HG03354 (cell line): ENCODE results near the gene CD3D.

ENCODE experiments used
- ATAC-seq: cut with Tn5 transposase; IDR thresholded peaks from one replicate; pipeline ENCODE4 v1.9.1; 2021; ENCODE audit warnings: mild to moderate bottlenecking; ENCODE audit not compliant: unreplicated experiment, poor library complexity, severe bottlenecking

Gene CD3D

DNA sequence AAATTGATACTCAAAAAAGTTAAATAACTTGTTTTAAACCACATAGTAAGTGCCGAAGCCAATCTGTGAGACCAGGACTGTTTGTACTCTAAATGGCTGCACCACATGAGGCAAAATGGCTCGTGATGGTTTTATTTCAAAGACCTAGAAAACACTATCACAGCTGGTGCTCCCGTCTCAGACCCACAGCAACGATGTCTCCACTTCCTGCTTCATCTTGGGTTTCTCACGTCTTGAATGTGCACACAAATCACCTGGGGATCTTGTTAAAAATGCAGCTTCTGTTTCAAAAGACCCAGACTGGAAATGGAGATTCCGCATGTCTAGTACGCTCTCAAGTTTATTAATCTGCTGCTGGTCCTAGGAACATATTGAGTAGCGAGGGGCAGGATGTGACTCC lies 36.8 kb downstream of the CD3D start:
- ATAC-seq: no peak

DNA sequence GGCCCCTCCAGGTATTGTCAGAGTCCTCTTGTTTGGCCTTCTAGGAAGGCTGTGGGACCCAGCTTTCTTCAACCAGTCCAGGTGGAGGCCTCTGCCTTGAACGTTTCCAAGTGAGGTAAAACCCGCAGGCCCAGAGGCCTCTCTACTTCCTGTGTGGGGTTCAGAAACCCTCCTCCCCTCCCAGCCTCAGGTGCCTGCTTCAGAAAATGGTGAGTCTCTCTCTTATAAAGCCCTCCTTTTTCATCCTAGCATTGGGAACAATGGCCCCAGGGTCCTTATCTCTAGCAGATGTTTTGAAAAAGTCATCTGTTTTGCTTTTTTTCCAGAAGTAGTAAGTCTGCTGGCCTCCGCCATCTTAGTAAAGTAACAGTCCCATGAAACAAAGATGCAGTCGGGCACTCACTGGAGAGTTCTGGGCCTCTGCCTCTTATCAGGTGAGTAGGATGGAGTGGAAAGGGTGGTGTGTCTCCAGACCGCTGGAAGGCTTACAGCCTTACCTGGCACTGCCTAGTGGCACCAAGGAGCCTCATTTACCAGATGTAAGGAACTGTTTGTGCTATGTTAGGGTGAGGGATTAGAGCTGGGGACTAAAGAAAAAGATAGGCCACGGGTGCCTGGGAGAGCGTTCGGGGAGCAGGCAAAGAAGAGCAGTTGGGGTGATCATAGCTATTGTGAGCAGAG lies 37.8 kb downstream of the CD3D start, which contains the start of gene CD3E:
TSS of gene CD3E (plus strand) at position 163 of the 681 bp plus-strand sequence. CDS start at position 386, 223 bp downstream.
- no peak for ATAC-seq

DNA sequence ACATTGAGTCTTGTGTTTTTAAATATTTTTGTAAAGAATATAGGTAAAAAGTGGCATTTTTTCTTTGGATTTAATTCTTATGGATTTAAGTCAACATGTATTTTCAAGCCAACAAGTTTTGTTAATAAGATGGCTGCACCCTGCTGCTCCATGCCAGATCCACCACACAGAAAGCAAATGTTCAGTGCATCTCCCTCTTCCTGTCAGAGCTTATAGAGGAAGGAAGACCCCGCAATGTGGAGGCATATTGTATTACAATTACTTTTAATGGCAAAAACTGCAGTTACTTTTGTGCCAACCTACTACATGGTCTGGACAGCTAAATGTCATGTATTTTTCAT lies 38.3 kb downstream of the CD3D start:
- no peak for ATAC-seq

DNA sequence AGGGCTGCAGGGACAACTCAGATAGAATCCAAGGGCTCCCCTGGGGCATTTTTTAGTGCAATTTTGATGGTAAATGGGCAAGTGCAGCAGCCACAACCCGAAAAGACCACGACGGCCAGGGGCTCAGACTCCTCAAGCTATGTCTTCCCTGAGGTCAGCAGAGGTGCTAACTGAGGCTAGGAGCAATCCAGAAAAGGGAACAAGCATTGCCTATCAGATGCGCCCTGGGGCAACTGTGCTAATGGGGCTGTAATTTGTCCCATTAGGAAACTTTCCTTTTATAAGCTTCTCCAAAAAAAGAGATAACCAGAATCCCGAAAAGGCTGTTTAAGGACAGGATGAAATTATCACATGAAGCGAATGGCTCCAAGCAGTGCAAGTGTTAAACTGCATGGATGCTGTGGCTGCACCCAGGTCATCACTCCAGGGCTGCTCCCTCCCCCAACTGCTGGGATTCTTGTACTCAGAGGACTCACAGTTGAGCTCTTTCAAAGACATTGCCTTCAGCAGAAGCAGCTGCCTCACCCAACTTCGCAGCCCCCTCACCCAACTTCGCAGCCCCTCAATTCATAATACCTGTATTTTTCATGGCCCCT lies 40.8 kb downstream of the CD3D start:
- ATAC-seq: no peak

DNA sequence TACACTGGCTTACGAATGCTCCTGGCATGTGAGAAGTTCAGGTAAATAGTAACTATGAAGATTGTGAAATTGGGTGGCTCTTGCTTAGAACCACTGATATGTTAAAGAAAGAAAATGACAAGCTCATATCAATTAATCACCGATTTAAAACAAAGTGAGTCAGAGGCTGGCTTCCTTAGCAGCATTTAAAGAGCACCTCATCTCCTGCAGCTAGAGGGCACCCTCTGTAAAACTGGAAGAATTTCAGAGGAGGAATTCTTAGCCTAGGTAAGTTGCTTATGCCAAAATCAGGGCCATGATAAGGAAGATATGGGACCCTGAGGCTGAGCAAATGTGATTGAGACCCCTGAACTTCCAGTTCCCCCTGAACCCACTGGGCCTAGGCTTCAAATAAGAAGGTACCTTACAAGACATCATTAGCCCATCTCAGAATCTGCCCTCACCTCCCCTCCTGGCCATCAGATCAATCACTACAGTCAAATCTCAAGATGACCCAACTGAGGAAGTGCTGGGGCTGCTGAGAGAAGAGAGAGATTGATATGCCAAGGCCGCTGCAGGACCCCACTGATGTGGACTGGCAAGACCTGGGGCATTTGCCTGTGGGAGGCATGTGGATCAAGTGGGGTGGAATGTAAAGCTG lies 46.6 kb downstream of the CD3D start:
- no peak for ATAC-seq

DNA sequence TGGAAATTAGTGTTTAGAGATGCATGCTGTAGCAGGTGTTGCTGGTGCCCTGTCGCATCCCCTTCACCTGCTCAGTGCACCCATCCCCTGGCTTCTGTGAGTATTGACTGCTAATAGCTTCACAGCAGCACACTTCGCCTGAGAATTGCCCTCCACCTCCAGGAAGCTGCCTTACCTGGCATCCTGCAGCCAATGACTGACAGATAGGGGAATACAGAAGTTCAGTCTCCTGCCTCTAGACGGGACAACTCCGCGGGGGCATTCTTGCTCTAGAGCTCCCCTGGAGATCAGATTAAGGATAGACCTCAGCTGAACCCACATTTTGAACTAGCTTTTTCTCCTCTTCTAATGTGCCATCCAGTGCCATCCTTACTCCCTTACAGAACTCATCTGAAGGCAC lies 47.3 kb downstream of the CD3D start:
- ATAC-seq: no peak

DNA sequence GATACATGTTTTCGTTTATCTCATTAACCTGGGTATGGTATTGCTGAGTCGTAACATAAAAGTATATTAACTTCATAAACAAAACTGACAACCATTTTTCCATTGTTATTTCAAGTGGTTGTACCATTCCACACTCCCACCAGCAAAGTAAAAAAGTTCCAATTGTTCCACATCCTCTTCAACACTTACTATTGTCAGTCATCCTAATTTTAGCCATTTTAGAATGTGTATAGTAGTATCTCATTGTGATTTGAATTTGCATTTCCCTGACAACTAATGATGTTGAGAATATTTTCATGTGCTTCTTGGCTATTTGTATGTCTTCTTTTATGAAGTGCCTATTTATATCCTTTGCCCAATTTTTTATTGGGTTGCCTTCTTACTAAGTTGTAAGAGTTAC lies 48.5 kb downstream of the CD3D start:
- no peak for ATAC-seq

DNA sequence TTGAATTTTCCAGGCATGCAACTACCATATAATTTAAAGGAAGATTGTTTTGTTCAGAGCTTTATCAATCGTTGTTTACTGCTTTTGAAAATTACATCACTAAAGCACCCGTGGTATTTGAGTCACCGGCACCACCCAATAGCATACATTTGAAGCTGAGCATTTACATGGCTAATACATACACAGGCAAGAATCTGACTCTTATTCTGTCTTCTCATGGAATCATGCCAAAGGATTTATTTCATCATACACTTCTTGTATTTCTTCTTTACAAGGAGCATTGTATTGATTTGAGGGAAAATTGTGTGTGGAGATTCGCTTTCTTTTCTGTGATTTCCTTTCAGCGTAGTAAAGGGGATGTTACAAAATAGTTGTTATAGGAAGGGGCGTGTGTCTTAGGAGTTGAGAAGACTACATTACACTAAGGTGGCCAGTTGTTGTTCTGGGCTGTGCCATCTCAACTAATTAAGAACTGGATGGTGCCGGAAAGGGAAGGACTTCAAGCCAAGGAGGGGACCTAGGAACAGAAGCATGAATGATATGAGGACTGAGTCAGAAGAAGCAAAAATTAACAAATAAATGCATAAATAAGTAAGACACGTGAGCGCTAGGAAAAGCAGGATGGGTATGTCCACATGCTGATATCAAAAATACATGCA lies 50.9 kb downstream of the CD3D start:
- no peak for ATAC-seq

DNA sequence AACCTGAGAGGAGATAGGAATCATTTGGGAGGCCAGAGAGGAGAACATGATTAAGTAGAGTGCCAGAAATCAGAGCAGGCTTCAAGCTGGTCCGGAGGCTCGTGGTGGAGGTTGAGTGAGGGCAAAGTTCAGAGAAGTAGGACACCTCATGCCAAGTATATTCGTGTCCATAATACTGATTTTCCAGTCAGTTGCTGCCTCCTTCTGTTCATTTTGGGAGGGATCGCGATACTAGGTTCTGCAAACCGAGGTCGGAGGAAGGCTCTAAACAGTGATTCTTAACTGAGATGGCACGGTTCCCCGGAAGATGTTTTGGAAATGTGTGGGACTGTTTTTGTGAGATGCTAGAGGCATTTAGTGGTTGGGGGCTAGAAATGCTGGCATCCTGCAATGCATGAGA lies 51.6 kb downstream of the CD3D start:
- ATAC-seq: no peak

DNA sequence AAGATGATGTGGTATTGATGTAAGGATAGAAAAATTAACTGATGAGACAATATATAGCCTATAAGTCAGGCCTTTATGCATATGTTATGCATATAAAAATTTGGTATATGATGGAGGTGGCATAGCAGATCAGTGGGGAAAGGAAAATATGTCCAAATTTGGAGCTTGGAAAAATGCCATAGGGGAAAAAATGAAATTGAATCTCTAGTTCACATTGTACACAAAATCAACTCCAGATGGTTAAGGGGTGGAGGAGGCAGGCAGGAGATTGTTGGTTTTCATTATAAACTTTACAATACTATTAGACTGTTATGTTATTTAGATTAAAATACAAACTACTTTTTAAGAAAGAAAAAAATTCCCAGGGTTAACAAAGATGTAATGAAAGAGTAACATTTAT lies 53.1 kb downstream of the CD3D start:
- ATAC-seq: no peak
